OCI-LY7 (cell line): ENCODE measurements around the gene PODXL2.

Experiments used
- CTCF ChIP-seq: fragments of 200-600 bp; sonication (generic); conservative IDR thresholded peaks from 2 replicates; pipeline ENCODE4 v1.5.1; 2014; ENCODE audit warnings: mild to moderate bottlenecking, antibody characterized with exemption, low read length, moderate library complexity, mixed read lengths
- EZH2phosphoT487 ChIP-seq: fragments of 200-600 bp; sonication (generic); IDR thresholded peaks from 2 replicates; pipeline ENCODE4 v1.6.1; 2018; ENCODE audit warnings: low read depth, borderline replicate concordance, mild to moderate bottlenecking, mixed run types, antibody characterized with exemption, low read length, moderate library complexity, mixed read lengths

- TF ChIP-seq CTCF (no peak), EZH2phosphoT487 (no peak)
These were observed 68.7 kb downstream of the PODXL2 start for GRCh38 chr3:127697551-127698240.
